CD4-positive, alpha-beta T cell treated with Interleukin-6 for 4 hours (primary cell): ENCODE measurements around the gene RBFOX1.

Source experiments
- DNase-seq: peaks from one replicate; pipeline ENCODE4 v3.0.0-alpha.2; 2020; ENCODE audit warnings: mixed read lengths

RBFOX1 gene

GRCh38 chr16:7545251-7545650 lies 212.6 kb downstream of the RBFOX1 start:
- DNase-seq, result no peak

DNA sequence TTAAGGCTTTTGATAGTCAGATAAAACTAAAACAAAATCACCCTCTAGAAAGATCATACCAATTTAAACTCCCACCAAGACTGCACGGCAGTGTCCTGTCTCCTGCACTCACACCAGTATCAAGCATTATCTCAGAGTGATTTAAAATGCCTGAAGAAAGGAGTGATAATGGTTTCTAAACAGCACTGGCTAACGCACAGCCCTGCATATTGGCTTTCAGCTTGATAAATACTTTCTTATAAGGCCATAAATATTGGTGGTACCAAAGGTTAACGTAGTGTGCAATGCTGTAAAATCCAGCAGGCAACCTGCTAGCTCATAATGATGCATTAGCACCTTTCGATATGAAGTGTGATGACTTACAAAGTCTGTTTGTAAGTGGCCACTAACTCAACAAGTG lies 214.3 kb downstream of the RBFOX1 start:
- DNase-seq, result no peak

DNA sequence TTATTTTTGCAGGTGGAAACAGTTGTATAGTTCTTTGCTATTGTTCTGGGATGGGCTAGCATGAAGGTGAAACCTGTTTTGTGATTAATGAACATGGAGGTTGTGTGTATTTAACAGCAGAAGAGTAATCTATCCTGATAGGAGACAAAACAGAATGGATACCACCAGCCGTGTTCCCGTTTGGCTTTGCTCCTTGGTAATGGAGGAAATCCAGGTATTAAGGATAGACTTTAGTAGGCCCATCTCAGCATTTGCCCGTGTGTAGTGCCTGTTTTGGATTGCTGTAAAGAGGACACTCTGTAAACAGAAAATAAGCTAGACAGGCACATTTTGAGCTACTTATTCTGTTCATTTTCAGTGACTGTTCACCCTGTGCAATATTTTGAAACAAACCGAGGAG lies 215.1 kb downstream of the RBFOX1 start:
- no peak for DNase-seq

- DNase-seq, result no peak
These were observed 216.2 kb downstream of the RBFOX1 start for GRCh38 chr16:7548796-7549318.

DNA sequence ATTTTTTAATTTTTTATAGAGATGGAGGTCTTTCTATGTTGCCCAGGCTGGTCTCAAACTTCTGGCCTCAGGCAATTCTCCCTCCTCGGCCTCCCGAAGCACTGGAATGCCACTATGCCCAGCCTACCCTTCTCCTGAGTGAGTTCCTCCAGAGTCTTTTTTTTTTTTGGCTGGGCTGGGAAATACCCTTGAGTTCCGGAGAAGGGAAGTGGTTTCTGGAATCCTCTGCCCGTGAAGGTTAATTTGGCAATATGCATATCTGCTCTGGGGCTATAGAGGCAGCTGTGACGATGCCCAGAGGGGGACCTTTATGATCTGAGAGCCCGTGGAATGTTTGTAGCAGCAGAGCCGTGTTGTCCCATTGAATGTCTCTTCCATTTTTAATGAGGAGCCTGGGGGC lies 217.5 kb downstream of the RBFOX1 start:
- no peak for DNase-seq

DNA sequence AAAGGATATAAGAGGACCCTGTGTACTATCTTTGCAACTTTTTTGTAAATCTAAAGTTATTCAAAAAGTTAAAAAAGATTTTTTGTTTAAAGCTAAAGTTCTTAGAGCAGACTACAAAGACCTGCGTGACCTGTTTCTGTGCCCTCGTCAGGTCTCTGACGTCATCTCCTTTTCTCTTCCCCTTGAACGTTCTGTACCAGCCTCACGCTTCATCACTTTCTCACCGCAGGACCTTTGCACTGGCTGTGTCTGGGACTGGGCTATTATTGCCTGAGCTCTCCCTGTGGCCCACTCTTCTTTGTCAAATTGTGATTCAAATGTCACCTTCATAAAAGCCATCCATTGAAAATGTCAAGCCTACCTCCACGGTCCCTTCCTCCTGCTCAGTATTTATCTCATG lies 222.8 kb downstream of the RBFOX1 start:
- DNase-seq, result no peak

GRCh38 chr16:7561908-7562405 lies 229.3 kb downstream of the RBFOX1 start:
- DNase-seq, result no peak

- DNase-seq, result no peak
These were observed 233.7 kb downstream of the RBFOX1 start for GRCh38 chr16:7566360-7566759.

DNA sequence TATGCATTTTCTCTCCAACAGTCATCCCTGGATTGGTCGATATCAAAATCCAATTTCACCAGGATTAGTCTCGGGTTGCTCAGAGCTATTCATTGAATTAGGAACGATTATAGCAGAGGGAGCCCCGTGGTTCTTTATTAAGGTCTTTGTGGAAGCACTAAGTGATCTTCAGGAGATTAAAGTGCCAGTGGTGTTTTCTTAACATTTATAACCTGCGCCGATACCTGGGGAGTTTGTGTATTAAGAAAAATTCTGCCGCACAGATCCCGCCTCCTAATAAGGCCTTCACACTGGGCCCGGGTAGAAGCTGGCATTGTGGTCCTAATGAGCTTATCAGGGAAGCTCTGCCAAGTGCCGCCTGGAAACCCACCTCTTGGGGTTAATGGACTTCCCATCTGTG lies 238.7 kb downstream of the RBFOX1 start:
- no peak for DNase-seq

DNA sequence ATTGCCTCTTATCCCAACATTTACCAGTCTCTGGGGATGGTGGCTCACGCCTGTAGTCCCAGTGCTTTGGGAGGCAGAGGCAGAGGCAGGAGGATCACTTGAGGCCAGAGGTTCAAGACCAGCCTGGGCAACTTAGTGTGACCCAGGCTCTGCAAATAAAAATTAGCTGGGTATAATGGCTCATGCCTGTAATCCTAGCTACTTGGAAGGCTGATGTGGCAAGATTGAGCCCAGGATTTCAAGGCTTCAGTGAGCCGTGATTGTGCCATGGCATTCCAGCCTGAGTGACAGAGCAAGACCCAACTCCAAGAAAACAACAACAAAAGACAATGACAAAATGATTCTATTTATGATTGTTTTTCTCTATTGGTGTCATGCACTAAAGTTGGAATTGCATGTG lies 244.9 kb downstream of the RBFOX1 start:
- DNase-seq, result no peak

DNA sequence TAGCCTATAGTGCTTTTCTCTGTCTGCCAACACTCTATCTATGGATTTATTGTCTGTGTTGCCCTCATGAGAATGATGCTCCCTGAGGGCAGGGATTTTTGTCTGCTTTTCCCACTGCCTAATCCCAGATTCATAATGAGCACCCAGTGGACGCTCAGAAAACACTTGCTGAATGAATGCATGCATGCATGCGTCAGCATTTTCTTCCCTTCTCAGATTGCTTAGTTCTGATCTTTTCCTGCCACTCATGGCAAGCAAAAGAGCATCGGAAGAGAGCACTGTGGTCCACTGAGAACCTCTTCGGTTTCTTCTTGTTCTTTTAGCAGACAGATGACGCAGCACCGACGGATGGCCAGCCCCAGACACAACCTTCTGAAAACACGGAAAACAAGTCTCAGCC lies 246.8 kb downstream of the RBFOX1 start:
- DNase-seq, result no peak

- no peak for DNase-seq
These were observed 248.5 kb downstream of the RBFOX1 start for GRCh38 chr16:7581175-7581574.

DNA sequence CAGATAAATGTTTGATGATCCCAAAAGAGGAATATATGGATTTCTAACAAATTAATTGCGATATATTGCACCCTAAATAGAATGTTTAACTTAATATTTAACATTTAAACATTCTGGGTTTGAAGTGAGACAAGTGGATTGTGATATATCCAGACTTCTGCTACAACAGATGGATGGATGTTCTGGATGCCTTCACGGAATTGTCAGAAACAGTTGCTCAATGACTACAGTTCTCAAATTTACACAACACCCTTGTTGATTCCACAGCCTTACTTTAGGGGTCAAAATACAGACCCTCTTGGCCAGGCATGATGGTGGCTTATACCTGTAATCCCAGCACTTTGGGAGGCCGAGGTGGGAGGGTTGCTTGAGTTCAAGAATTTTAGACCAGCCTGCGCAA lies 250.8 kb downstream of the RBFOX1 start:
- DNase-seq, result no peak

- no peak for DNase-seq
These were observed 251.9 kb downstream of the RBFOX1 start for GRCh38 chr16:7584561-7584960.

- no peak for DNase-seq
These were observed 253.1 kb downstream of the RBFOX1 start for GRCh38 chr16:7585705-7586104.

DNA sequence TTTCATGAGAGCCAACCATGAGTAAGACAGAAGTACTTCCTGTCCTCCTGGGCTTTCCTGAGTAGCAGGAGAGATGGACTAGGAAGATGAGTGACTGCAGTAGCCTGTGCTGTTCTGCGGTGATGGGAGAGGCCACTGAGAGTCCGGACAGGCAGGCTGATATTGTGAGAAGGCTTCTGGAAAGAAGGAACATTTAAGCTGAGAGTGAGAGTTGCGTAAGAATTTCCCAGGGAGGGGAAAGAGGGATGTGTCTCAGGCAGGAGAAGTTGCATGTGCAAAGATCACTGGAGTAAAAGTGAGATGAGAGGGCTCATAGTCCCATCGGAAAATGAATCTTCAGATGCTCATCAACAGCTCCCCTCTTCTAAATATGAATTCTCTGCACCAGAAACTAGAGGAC lies 258.3 kb downstream of the RBFOX1 start:
- no peak for DNase-seq

DNA sequence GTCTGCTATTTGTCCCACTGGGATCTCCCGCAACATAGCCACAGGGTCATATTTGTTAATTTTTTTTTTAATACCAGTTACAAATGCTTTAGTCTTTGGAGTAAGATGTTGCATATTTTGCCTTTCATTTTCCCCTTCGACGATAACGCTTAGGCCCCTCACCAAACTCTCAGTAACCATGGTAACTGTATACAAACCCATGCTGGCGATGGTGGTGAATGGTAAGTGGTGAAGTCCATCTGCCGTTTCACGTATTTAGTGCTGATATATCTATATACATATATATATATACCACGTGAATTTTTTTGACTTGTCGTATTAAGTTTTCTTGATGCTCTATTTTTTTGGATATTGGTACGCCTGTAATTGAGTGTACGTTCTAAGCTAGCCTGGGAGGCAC lies 263.7 kb downstream of the RBFOX1 start:
- no peak for DNase-seq

DNA sequence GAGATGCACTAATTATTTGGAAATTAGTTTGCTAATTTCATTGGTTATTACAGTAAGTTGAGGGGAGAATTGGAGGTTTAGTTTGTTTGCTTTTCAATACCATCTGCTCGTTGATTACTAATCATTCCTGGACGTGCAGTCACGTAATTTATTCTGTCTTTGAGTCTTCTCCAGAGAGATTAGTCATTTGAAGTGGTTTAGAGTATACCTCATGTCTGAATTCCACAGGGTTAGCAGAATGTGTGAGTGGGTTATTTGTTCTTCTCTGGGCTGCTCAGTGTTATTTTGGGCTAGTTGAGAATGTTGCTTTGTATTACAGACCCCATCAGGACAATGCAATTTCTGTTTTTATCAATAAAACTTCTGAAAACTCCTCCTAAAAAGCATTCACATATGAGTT lies 265.0 kb downstream of the RBFOX1 start:
- no peak for DNase-seq

DNA sequence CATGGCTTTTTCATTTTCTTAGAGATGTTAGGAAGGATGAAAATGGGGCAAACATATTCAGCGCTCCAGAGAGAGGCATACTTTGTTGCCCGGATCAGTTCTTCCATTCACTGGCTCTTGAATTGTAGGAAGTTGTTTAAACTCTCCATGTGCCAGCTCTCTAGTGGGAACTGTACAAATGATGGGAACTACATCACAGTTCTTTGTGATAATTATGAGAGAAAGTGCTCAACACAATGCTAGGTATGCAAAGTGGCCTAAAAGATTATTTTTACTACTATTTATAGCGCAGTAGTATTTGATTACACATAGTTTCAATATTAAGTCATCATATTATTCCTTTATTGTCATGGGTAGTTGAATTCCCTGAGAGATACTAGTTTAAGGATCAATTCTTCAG lies 268.5 kb downstream of the RBFOX1 start:
- DNase-seq, result no peak

- no peak for DNase-seq
These were observed 269.8 kb downstream of the RBFOX1 start for GRCh38 chr16:7602291-7602950.

GRCh38 chr16:7605812-7606211 lies 273.2 kb downstream of the RBFOX1 start:
- no peak for DNase-seq

DNA sequence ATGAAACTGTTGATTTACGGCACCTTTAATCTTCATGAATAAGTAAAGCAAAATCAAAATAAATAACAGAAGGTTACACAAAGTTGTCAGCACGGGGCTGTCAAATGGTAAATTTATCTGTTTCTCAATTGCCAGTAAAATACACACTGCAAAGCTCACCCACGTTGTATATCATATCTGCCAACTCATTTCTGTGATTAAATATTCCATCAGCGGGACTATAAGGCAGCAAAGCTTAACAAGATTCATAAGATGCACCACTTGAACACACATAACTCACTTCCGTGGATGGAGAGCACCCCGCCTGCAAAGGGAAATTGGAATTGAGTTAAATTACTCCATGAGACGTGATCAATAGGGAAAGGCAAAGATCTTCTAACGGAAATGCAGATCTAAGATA lies 280.0 kb downstream of the RBFOX1 start:
- DNase-seq, result no peak

DNA sequence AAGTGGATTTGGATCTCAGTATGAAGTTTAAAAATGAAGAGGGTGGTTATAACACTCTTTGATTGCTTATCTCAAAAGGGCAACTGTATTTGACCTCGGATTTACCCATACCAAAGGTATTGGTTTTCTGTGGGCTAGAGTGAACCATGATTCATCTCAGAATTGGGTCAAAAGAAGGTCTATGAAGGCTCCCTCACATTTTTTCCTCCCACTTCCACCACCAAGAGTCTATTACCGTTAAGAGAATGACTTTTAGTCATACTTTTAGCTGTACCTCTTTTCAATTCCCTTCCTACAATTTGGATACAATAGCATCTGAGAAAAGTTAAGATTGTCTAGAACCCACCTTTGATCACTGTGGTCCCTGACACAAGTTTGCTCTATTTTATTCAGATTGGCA lies 280.9 kb downstream of the RBFOX1 start:
- no peak for DNase-seq

GRCh38 chr16:7614021-7614795 lies 281.6 kb downstream of the RBFOX1 start:
- DNase-seq, result no peak
